Astrocyte (in vitro differentiated cells and primary cell): ENCODE data around the gene RYR2.

Experiments
- CTCF ChIP-seq: IDR thresholded peaks from 2 replicates; pipeline ENCODE4 v1.5.1; 2011; ENCODE audit warnings: low read depth, mild to moderate bottlenecking, inconsistent platforms, low read length, moderate library complexity; ENCODE audit not compliant: insufficient read depth
- EZH2 ChIP-seq: IDR thresholded peaks from 2 replicates; pipeline ENCODE4 v1.6.1; 2012; ENCODE audit warnings: mild to moderate bottlenecking, low read length, inconsistent platforms; ENCODE audit not compliant: insufficient read depth

DNA sequence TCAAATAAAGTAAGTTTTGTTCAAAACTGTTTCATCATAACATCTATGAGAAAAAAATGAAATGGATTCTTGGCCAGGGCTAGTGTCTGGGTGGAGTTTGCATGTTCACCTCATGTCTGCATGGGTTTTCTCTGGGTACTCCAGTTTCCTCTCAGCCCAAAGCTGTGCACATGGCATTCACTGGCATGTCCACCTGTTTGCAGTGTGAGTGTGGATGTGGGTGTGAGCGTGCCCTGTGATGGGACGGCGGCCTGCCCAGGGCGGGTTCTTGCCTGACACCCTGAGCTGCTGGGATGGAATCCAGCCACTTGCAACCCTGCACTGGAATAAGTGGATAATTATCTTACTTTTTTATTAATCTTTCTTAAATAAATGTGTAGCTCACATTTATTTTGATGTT lies 185.5 kb downstream of the RYR2 start:
- TF ChIP-seq CTCF = no peak
- TF ChIP-seq EZH2 = no peak
